CD14-positive monocyte (primary cell): Measurements from ENCODE around the gene PLEKHG1. TPM values are rescaled to one million over a fixed set of nuclear protein-coding genes. Genes with fewer than 3 reads are reported as not detected.

ENCODE experiments used
- DNase-seq, 3 donors: peaks; one replicate each; pipeline ENCODE4 v3.0.0-alpha.2; 2011 to 2022
- H2AFZ ChIP-seq: 2 replicates; pipeline ENCODE4 v1.6.0; 2012; ENCODE audit warnings: mild to moderate bottlenecking, low read depth, low read length, inconsistent platforms; ENCODE audit not compliant: insufficient read depth, poor library complexity, severe bottlenecking
- H3K27ac ChIP-seq, 2 donors: 1 replicate in 1 of 2; 2 replicates in 1 of 2; pipeline ENCODE4 v1.5.1; 2012 to 2013; ENCODE audit warnings: low read length in 2 of 2, control low read depth in 1 of 2, inconsistent platforms in 1 of 2, low read depth in 1 of 2, mild to moderate bottlenecking in 1 of 2
- H3K27me3 ChIP-seq, 2 donors: one replicate each; pipeline versions ENCODE4 v1.6.0 to v1.6.1; 2011 to 2013; ENCODE audit warnings: low read length in 2 of 2; ENCODE audit not compliant: control insufficient read depth in 2 of 2, insufficient read depth in 2 of 2
- H3K36me3 ChIP-seq, 2 donors: replicated peaks in 1 of 2; 1 replicate in 1 of 2; 2 replicates in 1 of 2; pipeline versions ENCODE4 v1.5.1 to v1.6.1; 2012 to 2013; ENCODE audit warnings: low read length in 2 of 2, control low read depth in 1 of 2, inconsistent platforms in 1 of 2, mild to moderate bottlenecking in 1 of 2; ENCODE audit not compliant: insufficient read depth in 2 of 2, control insufficient read depth in 1 of 2
- H3K4me1 ChIP-seq, 2 donors: 1 replicate in 1 of 2; 2 replicates in 1 of 2; pipeline versions ENCODE4 v1.5.1 to v1.6.1; 2012 to 2013; ENCODE audit warnings: low read length in 2 of 2, control low read depth in 1 of 2, inconsistent platforms in 1 of 2, mild to moderate bottlenecking in 1 of 2, moderate library complexity in 1 of 2; ENCODE audit not compliant: insufficient read depth in 2 of 2, control insufficient read depth in 1 of 2
- H3K4me2 ChIP-seq: replicated peaks from 2 replicates; pipeline ENCODE3; 2012; ENCODE audit warnings: low read length, moderate library complexity, mild to moderate bottlenecking; ENCODE audit not compliant: poor library complexity, severe bottlenecking; ENCODE audit errors: extremely low read depth
- H3K4me3 ChIP-seq, 3 experiments: fragments of 200-600 bp in 1 of 3; sonication (generic) in 1 of 3; replicated peaks in 1 of 3; 1 replicate in 2 of 3; 2 replicates in 1 of 3; pipeline ENCODE4 v1.5.1; 2011 to 2013; ENCODE audit warnings: low read length in 3 of 3, mild to moderate bottlenecking in 3 of 3, control low read depth in 2 of 3, low read depth in 2 of 3, inconsistent platforms in 1 of 3, moderate library complexity in 1 of 3
- H3K79me2 ChIP-seq: 2 replicates; pipeline ENCODE4 v1.6.0; 2012; ENCODE audit warnings: mild to moderate bottlenecking, control low read depth, inconsistent platforms, low read length, moderate library complexity; ENCODE audit not compliant: insufficient read depth
- H3K9ac ChIP-seq: 2 replicates; pipeline ENCODE4 v1.6.0; 2017; ENCODE audit warnings: low read length, mild to moderate bottlenecking; ENCODE audit not compliant: insufficient read depth, poor library complexity, severe bottlenecking
- H3K9me3 ChIP-seq, 2 donors: replicated peaks in 1 of 2; 1 replicate in 1 of 2; 2 replicates in 1 of 2; pipeline versions ENCODE4 v1.5.1 to v1.6.1; 2012 to 2013; ENCODE audit warnings: low read length in 2 of 2, control low read depth in 1 of 2; ENCODE audit not compliant: control insufficient read depth in 1 of 2, insufficient read depth in 1 of 2
- H4K20me1 ChIP-seq: 2 replicates; pipeline ENCODE4 v1.6.0; 2012; ENCODE audit warnings: mild to moderate bottlenecking, low read length, control low read depth, moderate library complexity; ENCODE audit not compliant: insufficient read depth
- H3K27ac Mint-ChIP-seq, 7 donors: one replicate each; pipeline ENCODE4 v1.8.0; 2020; ENCODE audit warnings: mild to moderate bottlenecking in 7 of 7, mixed read lengths in 7 of 7, moderate library complexity in 6 of 7, inconsistent platforms in 2 of 7
- H3K27me3 Mint-ChIP-seq, 3 donors: one replicate each; pipeline ENCODE4 v1.8.0; 2021 to 2022; ENCODE audit warnings: low read depth in 3 of 3, mild to moderate bottlenecking in 3 of 3, mixed read lengths in 3 of 3, moderate library complexity in 3 of 3, inconsistent platforms in 1 of 3
- H3K36me3 Mint-ChIP-seq, 2 donors: one replicate each; pipeline ENCODE4 v1.8.0; 2020; ENCODE audit warnings: mixed read lengths in 2 of 2, inconsistent platforms in 1 of 2, mild to moderate bottlenecking in 1 of 2
- H3K4me1 Mint-ChIP-seq: one replicate; pipeline ENCODE4 v1.8.0; 2020; ENCODE audit warnings: mild to moderate bottlenecking, mixed read lengths
- H3K4me3 Mint-ChIP-seq, 2 donors: one replicate each; pipeline ENCODE4 v1.8.0; 2020; ENCODE audit warnings: mild to moderate bottlenecking in 2 of 2, mixed read lengths in 2 of 2, moderate library complexity in 1 of 2
- H3K9me3 Mint-ChIP-seq, 7 donors: one replicate each; pipeline ENCODE4 v1.8.0; 2020 to 2022; ENCODE audit warnings: mixed read lengths in 7 of 7, mild to moderate bottlenecking in 6 of 7, moderate library complexity in 6 of 7, inconsistent platforms in 2 of 7
- CTCF ChIP-seq: fragments of 200-600 bp; IDR thresholded peaks from one replicate; pipeline ENCODE4 v1.8.0; 2022; ENCODE audit warnings: antibody characterized with exemption, mild to moderate bottlenecking
- WGBS: methylation state at CpG from one replicate; pipeline ENCODE4 v1.1.5; 2013; ENCODE audit warnings: missing lambda C conversion rate; ENCODE audit not compliant: insufficient coverage; 5-methylcytosine and 5-hydroxymethylcytosine counted together
- intact Hi-C, 2 donors: fragments of 100-400 bp; cut with micrococcal nuclease; formaldehyde crosslinking; loops; one replicate each; pipeline versions ENCODE4 v1.15.0 to v1.15.1; 2023
- polyA plus RNA-seq, 3 donors: library from polyadenylated mRNA; depleted of rRNA in 1 of 3; unstranded in 2 of 3; stranded (reverse) in 1 of 3; fragments of 300-500 nt in 2 of 3; fragments of >200 nt in 1 of 3; fragmentation: Illumina TruSeq in 2 of 3; gene quantifications; 1 replicate in 2 of 3; 2 replicates in 1 of 3; pipeline ENCODE4 v1.2.3, GENCODE V29; 2012 to 2021

Gene PLEKHG1
- polyA plus RNA-seq, 3 donors = 0.02 to 0.15 (median 0.08) TPM

- Histone ChIP-seq H3K79me2 (no peaks in the 10 kb centered on the region), H3K4me3 (no peak overlapping the region), H3K27me3 (peaks cover 10 to 13% of the 10 kb centered on the region in 2 donors), H3K4me2 (no peak overlapping the region), H3K4me1 (no peaks in the 10 kb centered on the region), H3K9me3 (no peaks in the 10 kb centered on the region), H2AFZ (no peak overlapping the region), H3K9ac (no peak overlapping the region), H4K20me1 (no peaks in the 10 kb centered on the region), H3K27ac (no peak overlapping the region), H3K36me3 (no peaks in the 10 kb centered on the region)
- no peak for DNase-seq
- H3K27me3 Mint-ChIP-seq = peaks cover 16 to 23% (median 16%) of the 10 kb centered on the region in 3 donors
- no peaks in the 10 kb centered on the region for H3K4me1 Mint-ChIP-seq
- H3K27ac Mint-ChIP-seq = no peak overlapping the region
- TF ChIP-seq CTCF = no peak
- intact Hi-C loops = no loop called here
- no peaks in the 10 kb centered on the region for H3K36me3 Mint-ChIP-seq
- no peaks in the 10 kb centered on the region for H3K9me3 Mint-ChIP-seq
- H3K4me3 Mint-ChIP-seq = no peak overlapping the region
Measured at GRCh38 chr6:150566486-150566885, 33.2 kb upstream of the PLEKHG1 start.

- Histone ChIP-seq H3K4me2 (no peak overlapping the region), H3K27ac (no peak overlapping the region), H3K4me1 (no peaks in the 10 kb centered on the region), H2AFZ (no peak overlapping the region), H3K9me3 (no peaks in the 10 kb centered on the region), H3K9ac (no peak overlapping the region), H3K79me2 (no peaks in the 10 kb centered on the region), H3K36me3 (no peaks in the 10 kb centered on the region), H3K4me3 (no peak overlapping the region), H4K20me1 (no peaks in the 10 kb centered on the region), H3K27me3 (peaks cover 13 to 20% of the 10 kb centered on the region in 2 donors)
- peaks cover 18 to 22% (median 19%) of the 10 kb centered on the region in 3 donors for H3K27me3 Mint-ChIP-seq
- no peaks in the 10 kb centered on the region for H3K36me3 Mint-ChIP-seq
- 80% methylated on average over 1 of the region's 3 CpGs for WGBS
- DNase-seq = no peak
- no peak overlapping the region for H3K4me3 Mint-ChIP-seq
- no peak for TF ChIP-seq CTCF
- peaks cover 0 to 2% (median 0%) of the 10 kb centered on the region in 7 donors for H3K9me3 Mint-ChIP-seq
- intact Hi-C loops = no loop called here
- H3K27ac Mint-ChIP-seq = no peak overlapping the region
- H3K4me1 Mint-ChIP-seq = no peaks in the 10 kb centered on the region
Measured at GRCh38 chr6:150567380-150567779, 32.3 kb upstream of the PLEKHG1 start.
